Measurements from ENCODE around the gene BRS3. TPM values are rescaled to one million over a fixed set of nuclear protein-coding genes. Genes with fewer than 3 reads are reported as not detected.

The BRS3 gene
- total and polyA plus RNA-seq, 2 experiments from 2014 or later, result not detected

- Histone ChIP-seq H3K36me3 (ENCODE audit: low read depth) (no peaks in the 10 kb centered on the region), H3K4me3 (no peak overlapping the region), H3K4me2 (ENCODE audit: unreplicated experiment) (no peak overlapping the region), H3K27me3 (replicated peaks; ENCODE audit: insufficient read depth) (no peaks in the 10 kb centered on the region), H2AFZ (no peak overlapping the region), H3K27ac (no peak overlapping the region), H4K20me1 (ENCODE audit: insufficient read depth) (no peaks in the 10 kb centered on the region), H3F3A (ENCODE audit: insufficient read depth) (no peaks in the 10 kb centered on the region), H3K79me2 (ENCODE audit: insufficient read depth) (no peaks in the 10 kb centered on the region), H3K4me1 (ENCODE audit: insufficient read depth) (peaks cover 7% of the 10 kb centered on the region), H3K9ac (no peak overlapping the region), H3K9me2 (ENCODE audit: insufficient read depth) (no peaks in the 10 kb centered on the region), H3K9me3 (ENCODE audit: low read depth) (no peaks in the 10 kb centered on the region)
- TF ChIP-seq EZH2phosphoT487 (IDR thresholded peaks at IDR 0.05; ENCODE audit: insufficient read depth, low read depth) (no peak), EZH2 (IDR thresholded peaks at IDR 0.05; ENCODE audit: insufficient read depth, poor library complexity, severe bottlenecking) (no peak)
- 71 to 76% methylated on average over 7 to 8 of the region's 8 CpGs for WGBS, 2 experiments (ENCODE audit: low coverage in 1 of 2, low lambda C conversion rate in 2 of 2, missing lambda C conversion rate in 2 of 2)
- DNase-seq, result no peak
- in situ Hi-C loops (cut with MboI), result no loop called here
Observed at GRCh38 chrX:136528645-136529315, 41.0 kb downstream of the BRS3 start.

- H3K9me2 ChIP-seq (ENCODE audit: insufficient read depth), result no peaks in the 10 kb centered on the region
- no peaks in the 10 kb centered on the region for H3K36me3 ChIP-seq (ENCODE audit: low read depth)
- H3F3A ChIP-seq (ENCODE audit: insufficient read depth), result no peaks in the 10 kb centered on the region
- in situ Hi-C loops (cut with MboI), result no loop called here
- no peaks in the 10 kb centered on the region for H4K20me1 ChIP-seq (ENCODE audit: insufficient read depth)
- H3K79me2 ChIP-seq (ENCODE audit: insufficient read depth), result no peaks in the 10 kb centered on the region
- no peak overlapping the region for H3K9ac ChIP-seq
- TF ChIP-seq EZH2 (IDR thresholded peaks at IDR 0.05; ENCODE audit: insufficient read depth, poor library complexity, severe bottlenecking) (no peak), EZH2phosphoT487 (IDR thresholded peaks at IDR 0.05; ENCODE audit: insufficient read depth, low read depth) (no peak)
- 42 to 47% methylated on average over 2 of the region's 2 CpGs for WGBS, 2 experiments (ENCODE audit: low coverage in 1 of 2, low lambda C conversion rate in 2 of 2, missing lambda C conversion rate in 2 of 2)
- DNase-seq, result no peak
- no peak overlapping the region for H3K27ac ChIP-seq
- no peaks in the 10 kb centered on the region for H3K27me3 ChIP-seq (replicated peaks; ENCODE audit: insufficient read depth)
- no peak overlapping the region for H2AFZ ChIP-seq
- H3K9me3 ChIP-seq (ENCODE audit: low read depth), result no peaks in the 10 kb centered on the region
- no peak overlapping the region for H3K4me2 ChIP-seq (ENCODE audit: unreplicated experiment)
- H3K4me3 ChIP-seq, result no peak overlapping the region
- peaks cover 7% of the 10 kb centered on the region for H3K4me1 ChIP-seq (ENCODE audit: insufficient read depth)
Observed at GRCh38 chrX:136529795-136530194, 42.0 kb downstream of the BRS3 start.

- Histone ChIP-seq H3K4me1 (ENCODE audit: insufficient read depth) (no peaks in the 10 kb centered on the region), H3K27ac (no peak within 1 kb of the TSS), H2AFZ (no peak within 1 kb of the TSS), H3K36me3 (ENCODE audit: low read depth) (no peaks in the 10 kb centered on the region), H3K4me2 (ENCODE audit: unreplicated experiment) (no peak within 1 kb of the TSS), H3K27me3 (replicated peaks; ENCODE audit: insufficient read depth) (no peaks in the 10 kb centered on the region), H4K20me1 (ENCODE audit: insufficient read depth) (no peaks in the 10 kb centered on the region), H3K9me2 (ENCODE audit: insufficient read depth) (no peaks in the 10 kb centered on the region), H3K4me3 (no peak within 1 kb of the TSS), H3K9ac (no peak within 1 kb of the TSS), H3K9me3 (ENCODE audit: low read depth) (no peaks in the 10 kb centered on the region), H3K79me2 (ENCODE audit: insufficient read depth) (no peaks in the 10 kb centered on the region), H3F3A (ENCODE audit: insufficient read depth) (no peaks in the 10 kb centered on the region)
- DNase-seq, result no peak
- WGBS, 2 experiments (ENCODE audit: low coverage in 1 of 2, low lambda C conversion rate in 2 of 2, missing lambda C conversion rate in 2 of 2), result 71 to 79% methylated on average over 2 to 3 of the region's 3 CpGs
- in situ Hi-C loops (cut with MboI), result no loop called here
- no peak for TF ChIP-seq EZH2 (IDR thresholded peaks at IDR 0.05; ENCODE audit: insufficient read depth, poor library complexity, severe bottlenecking)
- no peak for TF ChIP-seq EZH2phosphoT487 (IDR thresholded peaks at IDR 0.05; ENCODE audit: insufficient read depth, low read depth)
Observed at GRCh38 chrX:136531951-136532350, 44.2 kb downstream of the BRS3 start, which contains the start of gene VGLL1. VGLL1 (plus strand) TSS chrX:136532215; CDS start chrX:136536021, 3,806 bp downstream.

GRCh38 chrX:136534131-136534530 lies 46.4 kb downstream of the BRS3 start:
- 47 to 52% methylated on average over 2 of the region's 2 CpGs for WGBS, 2 experiments (ENCODE audit: low coverage in 1 of 2, low lambda C conversion rate in 2 of 2, missing lambda C conversion rate in 2 of 2)
- Histone ChIP-seq H3K4me2 (ENCODE audit: unreplicated experiment) (no peak overlapping the region), H3K27ac (no peak overlapping the region), H3K9ac (no peak overlapping the region), H3K27me3 (replicated peaks; ENCODE audit: insufficient read depth) (no peaks in the 10 kb centered on the region), H3K4me1 (ENCODE audit: insufficient read depth) (no peaks in the 10 kb centered on the region), H4K20me1 (ENCODE audit: insufficient read depth) (no peaks in the 10 kb centered on the region), H3K9me2 (ENCODE audit: insufficient read depth) (no peaks in the 10 kb centered on the region), H3K79me2 (ENCODE audit: insufficient read depth) (no peaks in the 10 kb centered on the region), H3K36me3 (ENCODE audit: low read depth) (no peaks in the 10 kb centered on the region), H3F3A (ENCODE audit: insufficient read depth) (no peaks in the 10 kb centered on the region), H3K4me3 (no peak overlapping the region), H2AFZ (no peak overlapping the region), H3K9me3 (ENCODE audit: low read depth) (no peaks in the 10 kb centered on the region)
- TF ChIP-seq EZH2phosphoT487 (IDR thresholded peaks at IDR 0.05; ENCODE audit: insufficient read depth, low read depth) (no peak), EZH2 (IDR thresholded peaks at IDR 0.05; ENCODE audit: insufficient read depth, poor library complexity, severe bottlenecking) (no peak)
- in situ Hi-C loops (cut with MboI), result no loop called here
- no peak for DNase-seq
